T1000 (cell line): ENCODE results near the gene ITGA7.
"Not testable (repeated sequence)": the region's sequence is repeated elsewhere in the genome, so short reads cannot be mapped to it uniquely, and the experiment has no call there.

Source experiments
- DNase-seq: peaks from one replicate; lab custom pipeline; 2025; ENCODE audit warnings: mixed read lengths; lab: John Stamatoyannopoulos, UW

The ITGA7 gene

GRCh38 chr12:55676707-55677106, 31.0 kb downstream of the ITGA7 start:
- no peak for DNase-seq

DNA sequence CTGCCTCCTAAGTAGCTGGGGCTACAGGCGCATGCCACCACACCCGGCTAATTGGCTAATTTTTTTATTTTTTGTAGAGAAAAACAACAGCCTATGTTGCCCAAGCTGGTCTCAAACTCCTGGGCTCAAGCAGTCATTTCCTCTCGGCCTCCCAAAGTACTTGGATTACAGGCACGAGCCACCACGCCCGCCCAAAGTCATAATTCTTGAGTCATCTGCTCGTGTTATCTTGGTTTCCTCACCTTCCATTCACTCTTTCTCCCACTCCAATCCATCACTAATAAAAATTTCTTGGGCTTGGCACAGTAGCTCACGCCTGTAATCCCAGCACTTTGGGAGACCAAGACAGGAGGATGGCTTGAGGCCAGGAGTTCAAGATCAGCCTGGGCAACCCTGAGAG, 32.0 kb downstream of the ITGA7 start:
- no peak for DNase-seq

DNA sequence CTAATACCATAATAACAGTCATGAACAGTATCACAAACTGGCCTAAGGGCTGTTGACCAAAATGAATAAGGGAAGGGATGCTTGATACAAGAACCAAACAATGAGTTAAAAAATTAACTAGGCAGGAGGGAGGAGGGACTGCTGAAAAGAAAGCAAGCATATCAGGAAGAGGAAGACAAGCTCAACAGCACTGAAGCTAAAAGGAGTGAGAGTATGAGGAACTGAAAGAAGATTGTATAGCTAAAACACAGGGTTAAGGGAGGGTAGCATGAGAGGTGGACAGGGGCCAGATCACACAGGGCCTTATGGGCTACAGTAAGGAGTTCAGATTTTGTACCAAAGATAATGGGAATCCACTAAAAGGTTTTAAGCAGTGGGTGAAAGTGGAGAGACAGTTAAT, 34.1 kb downstream of the ITGA7 start:
- no peak for DNase-seq

GRCh38 chr12:55671746-55672145, 36.0 kb downstream of the ITGA7 start:
- DNase-seq: no peak

DNA sequence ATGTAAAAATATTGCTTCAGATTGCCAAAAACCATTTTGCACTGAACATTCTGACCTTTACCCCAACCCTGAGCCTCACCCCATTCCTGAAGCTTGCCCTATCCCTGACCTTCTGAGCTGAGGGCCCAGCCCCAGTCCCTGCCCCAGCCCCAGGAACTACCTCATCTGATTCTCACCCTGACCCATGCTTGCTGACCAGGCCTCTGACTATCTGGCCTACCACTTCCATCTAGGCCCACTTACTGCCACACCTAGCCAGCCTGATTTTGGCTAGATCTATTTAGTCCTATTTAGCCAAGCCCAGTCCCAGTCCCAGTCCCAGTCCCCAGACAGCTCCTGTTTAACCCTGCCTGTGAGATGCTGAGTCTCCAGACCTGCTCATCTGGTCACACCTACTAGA, 37.4 kb downstream of the ITGA7 start:
- DNase-seq: no peak

DNA sequence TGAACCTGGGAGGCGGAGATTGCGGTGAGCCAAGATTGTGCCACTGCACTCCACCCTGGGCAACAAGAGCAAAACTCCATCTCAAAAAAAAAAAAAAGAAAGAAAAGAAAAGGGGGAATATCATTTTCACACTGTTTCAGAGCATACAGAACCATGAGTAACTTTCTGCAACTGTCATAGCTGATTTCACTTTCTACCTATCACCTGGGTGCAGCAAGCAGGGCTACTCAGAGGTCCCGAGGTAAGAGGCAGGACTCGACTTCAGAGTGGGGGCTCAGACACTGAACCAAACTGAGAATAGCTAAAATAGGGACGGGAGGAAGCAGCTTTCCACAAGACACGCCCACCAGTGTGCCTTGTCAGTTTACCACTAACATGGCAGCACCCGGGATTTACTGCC, 41.2 kb downstream of the ITGA7 start:
- DNase-seq: no peak

- DNase-seq: no peak
Observed at GRCh38 chr12:55664826-55665225, 42.9 kb downstream of the ITGA7 start.

DNA sequence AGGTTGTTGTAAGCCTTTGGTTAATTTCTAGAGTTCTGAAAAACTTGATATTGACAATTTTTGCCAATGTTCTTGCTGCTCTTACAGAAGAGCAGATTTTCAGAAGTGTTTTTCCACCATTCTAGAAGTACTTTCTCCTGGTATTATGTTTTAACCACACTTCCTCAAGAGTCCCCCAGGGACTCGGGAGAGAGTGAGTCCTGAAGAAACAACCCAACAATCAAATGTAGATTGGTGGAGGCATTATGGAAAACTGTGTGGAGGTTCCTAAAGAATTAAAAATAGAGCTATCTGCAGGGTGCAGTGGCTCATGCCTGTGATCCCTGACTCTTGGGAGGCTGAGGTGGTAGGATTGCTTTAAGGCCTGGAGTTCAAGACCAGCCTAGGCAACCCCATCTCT, 44.3 kb downstream of the ITGA7 start:
- DNase-seq: no peak

DNA sequence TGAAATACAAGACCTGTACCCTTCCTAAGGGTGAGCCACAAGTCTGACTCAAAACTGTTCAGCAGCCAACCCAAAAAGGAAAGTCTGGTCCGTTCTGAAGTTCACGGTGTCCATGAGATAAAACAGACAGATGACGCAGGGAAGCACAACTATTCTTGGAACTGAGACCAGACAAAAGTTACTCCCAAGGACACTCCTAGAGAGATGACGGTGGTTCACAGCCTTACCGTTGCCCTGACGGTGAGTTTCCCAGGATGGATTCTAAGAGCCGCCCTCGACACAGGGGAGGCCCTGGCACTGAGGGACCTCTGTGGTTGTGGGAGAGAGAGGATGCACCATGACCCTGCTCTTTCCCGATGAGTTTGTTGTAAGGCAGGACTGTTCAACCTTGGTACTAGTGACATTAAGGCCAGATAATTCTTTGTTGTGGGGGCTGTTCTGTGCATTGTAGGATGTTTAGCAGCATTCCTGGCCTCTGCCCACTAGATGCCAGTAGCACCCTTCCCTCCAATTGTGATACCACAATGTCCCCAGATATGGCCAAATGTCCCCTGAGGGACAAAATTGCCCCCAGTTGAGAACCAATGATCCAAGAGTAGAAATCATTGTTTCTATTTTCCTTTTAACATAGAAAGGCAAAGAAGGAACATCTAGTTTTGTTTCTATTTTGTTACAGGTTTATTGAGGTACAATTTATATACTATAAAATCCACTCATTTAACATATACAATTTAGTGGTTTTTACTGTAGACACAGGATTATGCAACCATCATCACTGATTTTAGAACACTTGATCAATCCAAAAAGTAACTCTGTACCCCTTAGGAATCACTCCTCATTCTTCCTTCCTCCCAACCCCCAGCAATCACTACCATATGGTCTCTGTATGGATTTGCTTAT, 48.0 kb downstream of the ITGA7 start:
- no peak for DNase-seq

GRCh38 chr12:55658635-55659391, 48.9 kb downstream of the ITGA7 start:
- DNase-seq: no peak

DNA sequence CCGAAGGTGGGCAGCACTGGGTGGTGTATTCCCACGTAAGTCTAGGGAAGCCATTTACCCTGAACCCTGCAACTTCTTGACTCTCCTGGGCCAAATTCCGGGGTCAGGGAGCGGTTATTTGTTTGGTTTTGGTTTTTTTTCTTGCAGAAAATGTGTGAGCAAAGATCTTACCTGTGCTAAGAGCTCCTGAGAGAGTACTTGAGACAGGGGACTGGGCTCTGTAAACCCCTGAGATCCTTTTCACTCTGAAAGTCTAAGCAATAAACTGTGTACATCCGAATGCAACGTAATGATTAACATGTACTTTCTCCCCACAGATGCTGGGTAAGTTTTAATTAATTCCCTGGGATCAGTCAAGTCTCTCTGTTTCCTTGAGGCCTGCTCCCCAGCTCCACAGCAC, 49.5 kb downstream of the ITGA7 start:
- DNase-seq: no peak

DNA sequence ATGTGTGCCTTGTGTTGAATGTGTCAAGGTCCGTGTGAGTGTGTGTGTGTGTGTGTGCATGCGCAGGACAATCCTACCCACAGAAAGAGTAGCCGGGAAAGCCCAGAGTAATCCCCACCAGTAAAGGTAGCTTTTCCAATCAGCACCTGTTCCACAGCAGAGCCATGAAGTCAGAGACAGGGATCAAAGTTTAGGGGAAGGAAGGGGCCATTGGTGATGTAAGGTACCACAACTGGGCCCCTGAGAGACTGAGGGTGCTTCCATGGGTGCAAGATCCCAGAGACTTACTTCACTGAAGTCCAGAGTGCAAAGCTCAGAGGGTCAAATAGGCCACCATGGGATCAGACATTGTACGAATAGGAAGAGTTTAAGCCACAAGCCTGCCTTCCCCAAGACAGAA, 50.5 kb downstream of the ITGA7 start:
- DNase-seq: no peak

GRCh38 chr12:55654511-55655214, 53.0 kb downstream of the ITGA7 start:
- DNase-seq: no peak

- no peak for DNase-seq
Observed at GRCh38 chr12:55653031-55653430, 54.7 kb downstream of the ITGA7 start.

- DNase-seq: no peak
Observed at GRCh38 chr12:55652352-55652751, 55.4 kb downstream of the ITGA7 start.

- DNase-seq: no peak
Observed at GRCh38 chr12:55651299-55651683, 56.4 kb downstream of the ITGA7 start.

- DNase-seq: not testable (repeated sequence)
Observed at GRCh38 chr12:55650620-55651298, 56.9 kb downstream of the ITGA7 start.

DNA sequence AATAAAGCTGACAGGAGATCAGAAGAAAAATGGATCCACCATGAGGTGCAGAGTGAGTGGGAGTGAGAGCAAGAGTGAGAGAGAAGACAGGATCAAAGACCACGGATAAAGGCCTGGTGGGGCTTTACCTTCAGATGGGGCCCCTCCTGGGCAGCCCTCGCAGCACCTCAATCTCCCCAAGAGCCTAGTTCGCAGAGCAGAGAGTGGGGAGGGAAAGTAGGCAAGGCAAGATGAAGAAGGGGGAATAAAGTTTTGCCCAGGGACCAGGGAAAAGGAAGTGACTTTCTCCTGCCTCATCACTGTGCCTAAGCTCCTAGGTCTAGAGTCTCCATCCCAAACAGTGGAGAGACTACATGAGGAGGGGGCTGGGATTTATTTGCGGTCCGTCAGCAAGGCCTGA, 60.7 kb downstream of the ITGA7 start:
- DNase-seq: no peak

DNA sequence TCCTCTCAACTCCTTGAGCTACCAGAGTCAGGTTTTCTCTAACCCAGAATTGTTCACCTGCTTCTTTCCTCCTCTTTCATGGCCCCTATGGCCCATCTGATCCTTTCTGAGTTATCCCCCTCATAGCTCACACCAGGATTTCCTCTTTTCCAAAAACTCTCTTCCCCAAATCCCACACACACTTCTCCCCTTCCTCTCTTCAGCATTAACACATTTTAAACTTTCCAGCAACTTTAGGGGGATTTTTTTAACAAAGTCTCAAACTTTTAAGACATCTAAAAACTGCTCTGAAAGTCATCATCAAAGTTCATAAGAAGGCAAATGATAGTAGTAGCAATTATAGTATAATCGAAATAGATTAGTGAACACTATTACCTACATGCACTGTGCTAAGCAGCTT, 63.1 kb downstream of the ITGA7 start:
- no peak for DNase-seq

GRCh38 chr12:55642669-55643068, 65.0 kb downstream of the ITGA7 start:
- no peak for DNase-seq

DNA sequence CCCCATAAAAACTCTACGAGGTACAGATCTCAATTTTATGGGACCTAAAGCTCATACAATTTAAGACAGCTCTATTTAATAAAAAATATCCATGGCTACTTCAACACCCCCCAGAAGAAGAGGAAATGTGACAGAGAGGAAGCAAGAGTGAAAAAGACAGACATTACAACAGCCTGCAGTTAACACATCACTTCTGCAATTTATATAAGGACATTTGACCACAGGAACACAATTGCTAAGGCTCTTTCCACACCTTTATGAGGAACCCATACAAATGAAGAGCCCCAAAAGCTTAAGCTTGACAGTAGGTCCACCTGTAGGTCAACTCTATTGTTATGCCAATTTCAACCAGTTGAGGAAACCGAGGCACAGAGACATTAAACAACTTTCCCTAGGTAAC, 65.4 kb downstream of the ITGA7 start:
- no peak for DNase-seq

- DNase-seq: no peak
Observed at GRCh38 chr12:55641595-55641994, 66.1 kb downstream of the ITGA7 start.
